Measurements from ENCODE around the gene CERS2. TPM values are rescaled to one million over a fixed set of nuclear protein-coding genes. Genes with fewer than 3 reads are reported as not detected.

Gene CERS2
- polyA plus RNA-seq, 3 donors: 296 to 301 (median 300) TPM

GRCh38 chr1:150976879-150977694 is 2.5 kb upstream of the CERS2 start:
- DNase-seq (ENCODE audit: extremely low read depth in 1 of 11, low read depth in 9 of 11, low spot score in 4 of 11): no peak

GRCh38 chr1:150976401-150976821 is 1.8 kb upstream of the CERS2 start:
- no peak for DNase-seq (ENCODE audit: extremely low read depth in 1 of 11, low read depth in 9 of 11, low spot score in 4 of 11)

- no peak for DNase-seq (ENCODE audit: extremely low read depth in 1 of 11, low read depth in 9 of 11, low spot score in 4 of 11)
These were observed 627 bp downstream of the CERS2 start for GRCh38 chr1:150973836-150974579.

- DNase-seq (ENCODE audit: extremely low read depth in 1 of 11, low read depth in 9 of 11, low spot score in 4 of 11): no peak
These were observed 1.3 kb downstream of the CERS2 start for GRCh38 chr1:150973258-150973835.

- DNase-seq (ENCODE audit: extremely low read depth in 1 of 11, low read depth in 9 of 11, low spot score in 4 of 11): no peak
These were observed 2.2 kb downstream of the CERS2 start for GRCh38 chr1:150972417-150972940.

GRCh38 chr1:150971583-150972416 is 2.8 kb downstream of the CERS2 start:
- DNase-seq (ENCODE audit: extremely low read depth in 1 of 11, low read depth in 9 of 11, low spot score in 4 of 11): no peak

- no peak for DNase-seq (ENCODE audit: extremely low read depth in 1 of 11, low read depth in 9 of 11, low spot score in 4 of 11)
These were observed 3.6 kb downstream of the CERS2 start for GRCh38 chr1:150970808-150971582.

GRCh38 chr1:150969626-150970025 is 5.0 kb downstream of the CERS2 start:
- no peak for DNase-seq (ENCODE audit: extremely low read depth in 1 of 11, low read depth in 9 of 11, low spot score in 4 of 11)

- no peak for DNase-seq (ENCODE audit: extremely low read depth in 1 of 11, low read depth in 9 of 11, low spot score in 4 of 11)
These were observed 6.1 kb downstream of the CERS2 start for GRCh38 chr1:150968491-150968890.

GRCh38 chr1:150967936-150968335 is 6.7 kb downstream of the CERS2 start:
- no peak for DNase-seq (ENCODE audit: extremely low read depth in 1 of 11, low read depth in 9 of 11, low spot score in 4 of 11)

GRCh38 chr1:150966011-150966410 is 8.6 kb downstream of the CERS2 start:
- DNase-seq (ENCODE audit: extremely low read depth in 1 of 11, low read depth in 9 of 11, low spot score in 4 of 11): no peak

- no peak for DNase-seq (ENCODE audit: extremely low read depth in 1 of 11, low read depth in 9 of 11, low spot score in 4 of 11)
These were observed 9.0 kb downstream of the CERS2 start for GRCh38 chr1:150965605-150966004.

- no peak for DNase-seq (ENCODE audit: extremely low read depth in 1 of 11, low read depth in 9 of 11, low spot score in 4 of 11)
These were observed 10.5 kb downstream of the CERS2 start for GRCh38 chr1:150964164-150964489.

- no peak for DNase-seq (ENCODE audit: extremely low read depth in 1 of 11, low read depth in 9 of 11, low spot score in 4 of 11)
These were observed 11.1 kb downstream of the CERS2 start for GRCh38 chr1:150963321-150964163.

- DNase-seq (ENCODE audit: extremely low read depth in 1 of 11, low read depth in 9 of 11, low spot score in 4 of 11): no peak
These were observed 12.9 kb downstream of the CERS2 start for GRCh38 chr1:150961756-150962155.

GRCh38 chr1:150960646-150961045 is 14.0 kb downstream of the CERS2 start:
- DNase-seq (ENCODE audit: extremely low read depth in 1 of 11, low read depth in 9 of 11, low spot score in 4 of 11): no peak

- no peak for DNase-seq (ENCODE audit: extremely low read depth in 1 of 11, low read depth in 9 of 11, low spot score in 4 of 11)
These were observed 17.0 kb downstream of the CERS2 start for GRCh38 chr1:150957666-150958065.

GRCh38 chr1:150955280-150955679 is 19.4 kb downstream of the CERS2 start:
- no peak for DNase-seq (ENCODE audit: extremely low read depth in 1 of 11, low read depth in 9 of 11, low spot score in 4 of 11)
